NCI-H1092 treated with DMSO at 0.1 percent for 48 hours (cell line): Measurements from ENCODE around the gene MAGEA4.

Experiments used
- DNase-seq: peaks from one replicate; lab custom pipeline; 2025; lab: John Stamatoyannopoulos, UW

Gene MAGEA4

DNA sequence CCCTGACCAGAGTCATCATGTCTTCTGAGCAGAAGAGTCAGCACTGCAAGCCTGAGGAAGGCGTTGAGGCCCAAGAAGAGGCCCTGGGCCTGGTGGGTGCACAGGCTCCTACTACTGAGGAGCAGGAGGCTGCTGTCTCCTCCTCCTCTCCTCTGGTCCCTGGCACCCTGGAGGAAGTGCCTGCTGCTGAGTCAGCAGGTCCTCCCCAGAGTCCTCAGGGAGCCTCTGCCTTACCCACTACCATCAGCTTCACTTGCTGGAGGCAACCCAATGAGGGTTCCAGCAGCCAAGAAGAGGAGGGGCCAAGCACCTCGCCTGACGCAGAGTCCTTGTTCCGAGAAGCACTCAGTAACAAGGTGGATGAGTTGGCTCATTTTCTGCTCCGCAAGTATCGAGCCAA lies 11.0 kb downstream of the MAGEA4 start:
- no peak for DNase-seq

GRCh38 chrX:151929126-151929525 lies 16.4 kb downstream of the MAGEA4 start:
- no peak for DNase-seq

DNA sequence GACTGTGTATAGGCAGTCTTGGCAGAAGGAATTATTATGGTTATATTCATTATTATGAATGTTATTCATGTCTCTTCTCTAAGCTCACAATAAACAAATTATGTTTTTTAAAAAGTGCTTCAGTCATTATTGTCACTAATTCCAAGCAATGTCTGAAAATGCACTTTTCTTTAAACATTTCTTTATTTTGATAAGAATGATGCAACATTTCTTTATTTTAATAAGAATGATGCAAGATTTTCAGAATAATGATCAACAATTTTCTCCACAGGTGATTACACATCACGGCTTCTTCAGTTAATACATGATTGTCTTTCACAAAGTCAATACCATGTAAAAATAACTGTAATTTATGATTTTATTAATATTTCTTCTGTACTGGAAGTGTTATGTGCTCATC lies 22.7 kb downstream of the MAGEA4 start:
- no peak for DNase-seq

GRCh38 chrX:151938172-151938571 lies 25.5 kb downstream of the MAGEA4 start:
- DNase-seq, result no peak

GRCh38 chrX:151954730-151955129 lies 42.0 kb downstream of the MAGEA4 start:
- no peak for DNase-seq

DNA sequence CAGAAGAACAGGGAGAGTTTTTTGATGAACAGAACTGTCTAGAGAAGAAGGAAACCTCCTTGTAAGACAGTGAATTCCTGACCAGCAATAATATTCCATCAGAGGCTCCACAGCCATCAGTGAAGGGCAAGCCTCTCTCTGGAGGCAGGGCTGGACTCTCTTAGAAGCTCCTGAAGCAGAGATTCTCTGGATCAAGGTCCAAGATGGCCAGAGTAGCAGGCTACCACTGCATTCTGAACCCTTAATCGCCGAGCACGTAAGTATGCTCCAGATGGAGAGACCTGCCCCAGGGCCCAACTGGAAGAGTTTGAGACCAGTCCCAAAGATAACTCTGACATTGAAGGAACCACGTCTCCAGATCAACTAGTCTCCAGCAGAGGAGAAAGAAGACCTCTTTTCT lies 45.4 kb downstream of the MAGEA4 start:
- no peak for DNase-seq

GRCh38 chrX:151962034-151962433 lies 49.3 kb downstream of the MAGEA4 start:
- DNase-seq, result no peak

- DNase-seq, result no peak
Measured at GRCh38 chrX:151966236-151966635, 53.5 kb downstream of the MAGEA4 start.

GRCh38 chrX:151970027-151970426 lies 57.3 kb downstream of the MAGEA4 start:
- DNase-seq, result no peak

DNA sequence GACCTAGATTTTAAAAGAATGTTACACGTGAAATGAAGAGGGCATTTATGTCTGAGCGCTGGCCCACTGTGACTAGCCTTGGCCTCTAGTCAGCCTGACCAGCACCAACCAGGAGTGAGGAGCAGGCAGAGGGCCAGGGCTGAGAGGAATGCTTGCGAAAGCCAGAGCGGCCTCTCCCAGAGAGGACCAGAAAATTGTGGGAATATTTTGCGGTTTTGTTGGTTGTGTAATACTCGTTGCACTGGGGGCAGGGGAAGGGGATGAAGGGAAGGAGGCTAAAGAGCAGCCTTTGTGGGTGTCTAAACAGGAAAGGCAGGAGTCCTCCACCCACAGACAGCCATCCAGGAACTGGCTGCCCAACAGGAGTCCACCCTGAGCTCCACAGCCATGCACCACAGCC lies 58.0 kb downstream of the MAGEA4 start:
- no peak for DNase-seq

GRCh38 chrX:151973060-151973661 lies 60.5 kb downstream of the MAGEA4 start:
- no peak for DNase-seq

GRCh38 chrX:151973851-151974335 lies 61.2 kb downstream of the MAGEA4 start:
- DNase-seq, result no peak
